ENCODE data around the gene RBMY1J. TPM values are rescaled to one million over a fixed set of nuclear protein-coding genes. Genes with fewer than 3 reads are reported as not detected.
"Not testable (repeated sequence)": the region's sequence is repeated elsewhere in the genome, so short reads cannot be mapped to it uniquely, and the experiment has no call there.

RBMY1J gene
- not detected for total RNA-seq
- polyA plus RNA-seq: not detected
- long read RNA-seq, donor 1: 0 reads
- long read RNA-seq, donor 2: 0 reads
- long read RNA-seq, donor 3: 0 reads

- WGBS, 3 donors: no CpG with 5 or more reads among the region's 26 CpGs
- H3K36me3 ChIP-seq; H3K27me3 ChIP-seq; H3K27ac ChIP-seq; H3K4me3 ChIP-seq; H3K9me3 ChIP-seq; intact Hi-C loops (cut with DNase I); H3K4me1 ChIP-seq (ENCODE audit: insufficient read depth); DNase-seq: not testable (repeated sequence)
Measured at GRCh38 chrY:22403110-22403509, at the start of gene RBMY1J. Gene RBMY1J, plus strand, starts transcription at chrY:22403410. Its CDS starts 2,038 bp downstream, at chrY:22405448.

- H3K36me3 ChIP-seq: no peaks in the 10 kb centered on the region
- intact Hi-C loops (cut with DNase I): no loop called here
Measured at GRCh38 chrY:22367416-22367815, 35.8 kb upstream of the RBMY1J start.

DNA sequence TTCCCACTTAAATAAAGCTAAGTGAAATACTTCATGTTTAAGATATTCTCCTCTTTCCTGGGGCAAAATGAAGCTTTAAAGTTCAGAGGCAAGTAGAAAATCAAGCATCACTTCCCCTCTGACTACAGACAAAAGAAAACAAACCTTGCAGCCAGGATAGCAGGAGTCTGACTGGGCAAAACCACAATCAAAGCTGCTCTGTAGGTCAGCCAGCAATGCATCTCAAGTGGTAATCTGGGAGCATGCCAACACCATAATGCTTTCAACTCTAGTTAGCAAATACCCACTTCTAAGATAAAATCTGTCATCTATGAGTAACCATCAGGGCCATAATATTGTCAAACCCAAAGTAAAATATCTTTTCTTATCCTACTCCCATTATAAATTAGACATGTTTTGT lies 32.6 kb upstream of the RBMY1J start:
- Histone ChIP-seq H3K4me1 (ENCODE audit: insufficient read depth) (no peaks in the 10 kb centered on the region), H3K27ac (no peak overlapping the region), H3K27me3 (no peaks in the 10 kb centered on the region), H3K36me3 (no peaks in the 10 kb centered on the region), H3K9me3 (no peaks in the 10 kb centered on the region), H3K4me3 (no peak overlapping the region)
- intact Hi-C loops (cut with DNase I): no loop called here
- DNase-seq: no peak
- no peak for TF ChIP-seq POLR2A (IDR thresholded peaks at IDR 0.05)
- TF ChIP-seq, protein P1, sequence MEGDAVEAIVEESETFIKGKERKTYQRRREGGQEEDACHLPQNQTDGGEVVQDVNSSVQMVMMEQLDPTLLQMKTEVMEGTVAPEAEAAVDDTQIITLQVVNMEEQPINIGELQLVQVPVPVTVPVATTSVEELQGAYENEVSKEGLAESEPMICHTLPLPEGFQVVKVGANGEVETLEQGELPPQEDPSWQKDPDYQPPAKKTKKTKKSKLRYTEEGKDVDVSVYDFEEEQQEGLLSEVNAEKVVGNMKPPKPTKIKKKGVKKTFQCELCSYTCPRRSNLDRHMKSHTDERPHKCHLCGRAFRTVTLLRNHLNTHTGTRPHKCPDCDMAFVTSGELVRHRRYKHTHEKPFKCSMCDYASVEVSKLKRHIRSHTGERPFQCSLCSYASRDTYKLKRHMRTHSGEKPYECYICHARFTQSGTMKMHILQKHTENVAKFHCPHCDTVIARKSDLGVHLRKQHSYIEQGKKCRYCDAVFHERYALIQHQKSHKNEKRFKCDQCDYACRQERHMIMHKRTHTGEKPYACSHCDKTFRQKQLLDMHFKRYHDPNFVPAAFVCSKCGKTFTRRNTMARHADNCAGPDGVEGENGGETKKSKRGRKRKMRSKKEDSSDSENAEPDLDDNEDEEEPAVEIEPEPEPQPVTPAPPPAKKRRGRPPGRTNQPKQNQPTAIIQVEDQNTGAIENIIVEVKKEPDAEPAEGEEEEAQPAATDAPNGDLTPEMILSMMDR (IDR thresholded peaks at IDR 0.05): no peak
- no peak for TF ChIP-seq EP300 (IDR thresholded peaks at IDR 0.05)

More at GRCh38 chrY:22367416-22367815, 35.8 kb upstream of the RBMY1J start:
- TF ChIP-seq, protein P1 (IDR thresholded peaks at IDR 0.05): no peak
- TF ChIP-seq EP300 (IDR thresholded peaks at IDR 0.05): no peak
- no peak for TF ChIP-seq POLR2A (IDR thresholded peaks at IDR 0.05)
- H3K4me1 ChIP-seq (ENCODE audit: insufficient read depth): no peaks in the 10 kb centered on the region
- no CpG with 5 or more reads among the region's 14 CpGs for WGBS, 3 donors
- H3K4me3 ChIP-seq: no peak overlapping the region
- H3K27ac ChIP-seq: no peak overlapping the region
- DNase-seq: no peak
- no peaks in the 10 kb centered on the region for H3K9me3 ChIP-seq
- no peaks in the 10 kb centered on the region for H3K27me3 ChIP-seq

- Histone ChIP-seq H3K4me1 (ENCODE audit: insufficient read depth) (no peaks in the 10 kb centered on the region), H3K36me3 (no peaks in the 10 kb centered on the region), H3K9me3 (no peaks in the 10 kb centered on the region), H3K27me3 (no peaks in the 10 kb centered on the region), H3K27ac (no peak overlapping the region), H3K4me3 (no peak overlapping the region)
- DNase-seq: no peak
- intact Hi-C loops (cut with DNase I): no loop called here
- TF ChIP-seq, protein P1 (IDR thresholded peaks at IDR 0.05): no peak
- no peak for TF ChIP-seq POLR2A (IDR thresholded peaks at IDR 0.05)
- no peak for TF ChIP-seq EP300 (IDR thresholded peaks at IDR 0.05)
Measured at GRCh38 chrY:22373494-22373893, 29.7 kb upstream of the RBMY1J start.

GRCh38 chrY:22444718-22445396 lies 41.6 kb downstream of the RBMY1J start:
- DNase-seq; H3K4me3 ChIP-seq; H3K36me3 ChIP-seq; H3K9me3 ChIP-seq; H3K27ac ChIP-seq; H3K27me3 ChIP-seq; H3K4me1 ChIP-seq (ENCODE audit: insufficient read depth); intact Hi-C loops (cut with DNase I): not testable (repeated sequence)
- WGBS, 3 donors: no CpG with 5 or more reads among the region's 8 CpGs

GRCh38 chrY:22455522-22455921 lies 52.3 kb downstream of the RBMY1J start:
- DNase-seq; H3K4me3 ChIP-seq; H3K36me3 ChIP-seq; intact Hi-C loops (cut with DNase I); H3K27me3 ChIP-seq; H3K4me1 ChIP-seq (ENCODE audit: insufficient read depth); H3K9me3 ChIP-seq; H3K27ac ChIP-seq: not testable (repeated sequence)
- WGBS, 3 donors: no CpG with 5 or more reads among the region's 8 CpGs

GRCh38 chrY:22461962-22462361 lies 58.8 kb downstream of the RBMY1J start:
- H3K27me3 ChIP-seq; H3K27ac ChIP-seq; intact Hi-C loops (cut with DNase I); H3K9me3 ChIP-seq; DNase-seq; H3K36me3 ChIP-seq; H3K4me3 ChIP-seq; H3K4me1 ChIP-seq (ENCODE audit: insufficient read depth): not testable (repeated sequence)
- WGBS, 3 donors: no CpG with 5 or more reads among the region's 10 CpGs
